Small intestine (tissue), 16 donors: ENCODE data around the gene NDUFA11. TPM values are rescaled to one million over a fixed set of nuclear protein-coding genes. Genes with fewer than 3 reads are reported as not detected.
A peak's percentile ranks its signal among the peaks of the same experiment; 100 is the strongest.

ENCODE experiments used
- DNase-seq, 2 donors: peaks; one replicate each; pipeline versions ENCODE4 v3.0.0 to v3.0.0-alpha.2; 2013
- FAIRE-seq: peaks from 2 replicates; lab custom pipeline; 2012; peaks lifted over from hg19 to GRCh38; lab: Jason Lieb, UNC
- H3K27ac ChIP-seq, 3 donors: one replicate each; pipeline ENCODE4 v1.5.1; 2013; ENCODE audit warnings: low read length in 2 of 3, mild to moderate bottlenecking in 2 of 3, control low read depth in 1 of 3, inconsistent platforms in 1 of 3, low read depth in 1 of 3, moderate library complexity in 1 of 3
- H3K27me3 ChIP-seq, 3 donors: one replicate each; pipeline ENCODE4 v1.6.1; 2013; ENCODE audit warnings: low read length in 3 of 3, inconsistent platforms in 1 of 3; ENCODE audit not compliant: control insufficient read depth in 3 of 3, insufficient read depth in 3 of 3
- H3K36me3 ChIP-seq, 3 donors: one replicate each; pipeline ENCODE4 v1.6.1; 2013; ENCODE audit warnings: low read length in 3 of 3, inconsistent platforms in 1 of 3, low read depth in 1 of 3, mild to moderate bottlenecking in 1 of 3, moderate library complexity in 1 of 3; ENCODE audit not compliant: control insufficient read depth in 3 of 3, insufficient read depth in 2 of 3
- H3K4me1 ChIP-seq, 3 donors: one replicate each; pipeline ENCODE4 v1.6.1; 2013; ENCODE audit warnings: low read length in 2 of 3, inconsistent platforms in 1 of 3, low read depth in 1 of 3, mild to moderate bottlenecking in 1 of 3, moderate library complexity in 1 of 3; ENCODE audit not compliant: control insufficient read depth in 3 of 3, insufficient read depth in 2 of 3
- H3K4me3 ChIP-seq, 3 donors: one replicate each; pipeline ENCODE4 v1.5.1; 2013; ENCODE audit warnings: low read length in 3 of 3, control low read depth in 1 of 3, inconsistent platforms in 1 of 3, low read depth in 1 of 3, mild to moderate bottlenecking in 1 of 3, moderate library complexity in 1 of 3
- H3K9me3 ChIP-seq, 2 donors: one replicate each; pipeline ENCODE4 v1.6.1; 2013; ENCODE audit warnings: low read depth in 1 of 2, low read length in 1 of 2; ENCODE audit not compliant: control insufficient read depth in 2 of 2, insufficient read depth in 1 of 2
- WGBS, 3 donors: extraction: QIAGEN DNeasy Blood & Tissue Kit; methylation state at CpG; one replicate each; pipeline ENCODE4 v1.1.7; 2013; 5-methylcytosine and 5-hydroxymethylcytosine counted together
- long read RNA-seq, 10 donors: transcript quantifications; one replicate each; lab custom pipeline, GENCODE V29; 2026
- polyA plus RNA-seq, 4 donors: library from polyadenylated mRNA; stranded (reverse) in 3 of 4; unstranded in 1 of 4; fragments of 200-250 nt in 3 of 4; fragments of 120-200 nt in 1 of 4; gene quantifications; one replicate each; pipeline versions ENCODE4 v1.2.1 to v1.2.3, GENCODE V29; 2013
- donor health status: healthy with polysubstance abuse.
- donor health status: control.
- donor health status: control.
- donor health status: Bipolar disorder and iron deficiency.
- donor health status: healthy.

NDUFA11 gene
- 100 to 1,000 TPM; 187 to 576 (median 476) TPM for polyA plus RNA-seq
- long read RNA-seq, donor 1 = 0 reads
- long read RNA-seq, donor 2, transcript NDUFA11-201 (4 exons, 539 nt) = major isoform, 79 of 85 reads
- long read RNA-seq, donor 2, partial matches to known transcripts = 0 of 85 reads
- long read RNA-seq, donor 2, other reads (novel, unspliced or antisense) = 0 of 85 reads
- long read RNA-seq, donor 3, transcript NDUFA11-205 (3 exons, 2,154 nt) = minor isoform, 5 of 108 reads
- long read RNA-seq, donor 3, transcript NDUFA11-201 (4 exons, 539 nt) = major isoform, 96 of 108 reads
- long read RNA-seq, donor 3, partial matches to known transcripts = 5 of 108 reads
- long read RNA-seq, donor 3, other reads (novel, unspliced or antisense) = 0 of 108 reads
- long read RNA-seq, donor 4, transcript NDUFA11-201 (4 exons, 539 nt) = major isoform, 5 of 6 reads
- long read RNA-seq, donor 4, partial matches to known transcripts = 0 of 6 reads
- long read RNA-seq, donor 4, other reads (novel, unspliced or antisense) = 0 of 6 reads
- long read RNA-seq, donor 5, transcript NDUFA11-201 (4 exons, 539 nt) = major isoform, 43 of 50 reads
- long read RNA-seq, donor 5, partial matches to known transcripts = 0 of 50 reads
- long read RNA-seq, donor 5, other reads (novel, unspliced or antisense) = 0 of 50 reads
- long read RNA-seq, donor 6, transcript NDUFA11-205 (3 exons, 2,154 nt) = minor isoform, 6 of 136 reads
- long read RNA-seq, donor 6, transcript NDUFA11-204 (2 exons, 403 nt) = minor isoform, 5 of 136 reads
- long read RNA-seq, donor 6, transcript NDUFA11-201 (4 exons, 539 nt) = major isoform, 118 of 136 reads
- long read RNA-seq, donor 6, partial matches to known transcripts = 6 of 136 reads
- long read RNA-seq, donor 6, other reads (novel, unspliced or antisense) = 0 of 136 reads
- long read RNA-seq, donor 7, transcript NDUFA11-204 (2 exons, 403 nt) = minor isoform, 17 of 542 reads
- long read RNA-seq, donor 7, transcript NDUFA11-205 (3 exons, 2,154 nt) = minor isoform, 16 of 542 reads
- long read RNA-seq, donor 7, transcript NDUFA11-201 (4 exons, 539 nt) = major isoform, 488 of 542 reads
- long read RNA-seq, donor 7, partial matches to known transcripts = 12 of 542 reads
- long read RNA-seq, donor 7, other reads (novel, unspliced or antisense) = 6 of 542 reads
- long read RNA-seq, donor 8, transcript NDUFA11-201 (4 exons, 539 nt) = major isoform, 22 of 25 reads
- long read RNA-seq, donor 8, partial matches to known transcripts = 0 of 25 reads
- long read RNA-seq, donor 8, other reads (novel, unspliced or antisense) = 0 of 25 reads
- long read RNA-seq, donor 9, transcript NDUFA11-201 (4 exons, 539 nt) = major isoform, 36 of 39 reads
- long read RNA-seq, donor 9, partial matches to known transcripts = 0 of 39 reads
- long read RNA-seq, donor 9, other reads (novel, unspliced or antisense) = 0 of 39 reads
- long read RNA-seq, donor 10, transcript NDUFA11-205 (3 exons, 2,154 nt) = minor isoform, 12 of 216 reads
- long read RNA-seq, donor 10, transcript NDUFA11-201 (4 exons, 539 nt) = major isoform, 194 of 216 reads
- long read RNA-seq, donor 10, transcript NDUFA11-204 (2 exons, 403 nt) = minor isoform, 7 of 216 reads
- long read RNA-seq, donor 10, partial matches to known transcripts = 0 of 216 reads
- long read RNA-seq, donor 10, other reads (novel, unspliced or antisense) = 0 of 216 reads

GRCh38 chr19:5903624-5904351 lies at the start of gene NDUFA11:
NDUFA11 (minus strand) TSS chr19:5903790; CDS start chr19:5903708, 82 bp downstream.
- Histone ChIP-seq H3K9me3 (no peaks in the 10 kb centered on the region), H3K4me3 (peak within 1 kb of the TSS; percentile 75 to 96 (median 87)), H3K4me1 (peaks cover 0 to 10% (median 3%) of the 10 kb centered on the region in 3 donors), H3K27me3 (no peaks in the 10 kb centered on the region), H3K36me3 (peaks cover 2 to 33% (median 2%) of the 10 kb centered on the region in 3 donors), H3K27ac (peak within 1 kb of the TSS; percentile 69 to 95 (median 92))
- FAIRE-seq (no peak), DNase-seq (peak; percentile 98 to 99)
- 0% methylated on average over 55 to 57 of the region's 57 CpGs for WGBS, 3 donors

- Histone ChIP-seq H3K4me1 (peaks cover 2 to 61% (median 37%) of the 10 kb centered on the region in 3 donors), H3K9me3 (no peaks in the 10 kb centered on the region), H3K4me3 (no peak overlapping the region), H3K36me3 (peaks cover 0 to 54% (median 0%) of the 10 kb centered on the region in 3 donors), H3K27ac (peak overlapping the region in 1 of 3 donors; percentile 83), H3K27me3 (no peaks in the 10 kb centered on the region)
- DNase-seq (no peak), FAIRE-seq (no peak)
- WGBS, 3 donors = 55 to 72% (median 72%) methylated on average over 5 of the region's 5 CpGs
These were observed 49.5 kb upstream of the NDUFA11 start for GRCh38 chr19:5953030-5953589.

- Histone ChIP-seq H3K9me3 (no peaks in the 10 kb centered on the region), H3K4me1 (peaks cover 2 to 60% (median 37%) of the 10 kb centered on the region in 3 donors), H3K36me3 (peaks cover 0 to 56% (median 0%) of the 10 kb centered on the region in 3 donors), H3K27ac (peak overlapping the region in 2 of 3 donors; percentile 11 to 25), H3K27me3 (no peaks in the 10 kb centered on the region), H3K4me3 (no peak overlapping the region)
- 71 to 87% (median 83%) methylated on average over 18 of the region's 18 CpGs for WGBS, 3 donors
- DNase-seq (no peak), FAIRE-seq (no peak)
These were observed 48.8 kb upstream of the NDUFA11 start for GRCh38 chr19:5952193-5953029.

GRCh38 chr19:5951338-5951861 lies 47.8 kb upstream of the NDUFA11 start:
- 32 to 50% (median 45%) methylated on average over 19 of the region's 19 CpGs for WGBS, 3 donors
- H3K27ac ChIP-seq = peak overlapping the region in 1 of 3 donors; percentile 41
- peaks cover 2 to 57% (median 37%) of the 10 kb centered on the region in 3 donors for H3K4me1 ChIP-seq
- DNase-seq = no peak
- peaks cover 0 to 57% (median 0%) of the 10 kb centered on the region in 3 donors for H3K36me3 ChIP-seq
- H3K27me3 ChIP-seq = no peaks in the 10 kb centered on the region
- FAIRE-seq = no peak
- no peak overlapping the region for H3K4me3 ChIP-seq
- no peaks in the 10 kb centered on the region for H3K9me3 ChIP-seq

- no peak for FAIRE-seq
- Histone ChIP-seq H3K36me3 (peaks cover 0 to 64% (median 0%) of the 10 kb centered on the region in 3 donors), H3K27ac (no peak overlapping the region), H3K9me3 (no peaks in the 10 kb centered on the region), H3K27me3 (no peaks in the 10 kb centered on the region), H3K4me3 (no peak overlapping the region), H3K4me1 (peaks cover 2 to 57% (median 37%) of the 10 kb centered on the region in 3 donors)
- no peak for DNase-seq
- 56 to 75% (median 70%) methylated on average over 3 of the region's 3 CpGs for WGBS, 3 donors
These were observed 47.2 kb upstream of the NDUFA11 start for GRCh38 chr19:5950741-5951140.

GRCh38 chr19:5949792-5950305 lies 46.3 kb upstream of the NDUFA11 start:
- DNase-seq = no peak
- no peak for FAIRE-seq
- Histone ChIP-seq H3K27me3 (no peaks in the 10 kb centered on the region), H3K4me3 (no peak overlapping the region), H3K9me3 (no peaks in the 10 kb centered on the region), H3K36me3 (peaks cover 0 to 66% (median 0%) of the 10 kb centered on the region in 3 donors), H3K27ac (peak overlapping the region in 2 of 3 donors; percentile 23 to 71), H3K4me1 (peaks cover 2 to 51% (median 37%) of the 10 kb centered on the region in 3 donors)
- WGBS, 3 donors = 74 to 86% (median 76%) methylated on average over 13 of the region's 13 CpGs
